Measurements from ENCODE around the gene MPRIP. TPM values are rescaled to one million over a fixed set of nuclear protein-coding genes. Genes with fewer than 3 reads are reported as not detected.

The MPRIP gene
- total and polyA plus RNA-seq, 2 of the 13 experiments (the other 11 are each of a cell fraction or from before 2014, with no cell fraction given): 50.2 to 52.4 TPM

DNA sequence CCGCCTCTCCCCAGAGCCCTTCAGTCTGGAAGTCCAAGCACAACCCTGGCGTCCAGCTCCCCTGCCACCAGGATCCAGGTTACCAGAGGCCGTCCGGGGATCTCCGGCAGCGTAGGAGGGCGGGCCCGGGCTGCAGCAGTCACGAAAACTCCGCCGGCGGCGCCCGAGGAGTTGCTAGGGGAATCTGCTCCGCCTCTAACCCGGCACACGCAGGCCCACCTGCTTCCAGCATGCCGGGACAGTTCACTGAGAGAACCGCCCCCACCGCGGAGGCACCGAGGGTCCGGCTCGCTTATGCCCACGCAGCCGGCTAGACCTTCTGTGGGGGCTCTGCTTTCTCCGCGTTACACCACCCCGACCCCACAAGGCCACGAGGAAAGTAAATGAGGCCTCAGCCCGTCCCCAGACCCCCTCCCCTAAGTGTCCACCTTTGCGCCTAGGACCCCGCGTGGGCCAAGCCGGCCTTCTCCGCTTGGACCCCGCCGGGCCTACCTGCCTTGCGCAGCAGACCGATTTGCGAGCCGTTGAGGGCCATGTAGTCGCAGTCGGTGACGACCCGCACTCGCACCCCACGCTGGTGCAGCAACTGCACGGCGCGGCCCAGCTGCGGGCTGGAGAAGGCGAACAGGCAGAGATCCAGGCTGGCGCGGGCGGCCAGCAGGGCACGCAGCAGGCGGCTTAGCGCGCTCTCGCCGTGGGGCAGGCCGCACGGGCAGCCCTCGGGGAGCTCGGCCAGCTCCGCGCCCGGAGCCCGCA lies 163.3 kb downstream of the MPRIP start (continued):
- TF ChIP-seq XBP1 (CRISPR knock-in tag; IDR thresholded peaks at IDR 0.05) (no peak; the same call in 1 of the 2 replicates), ARNT2 (CRISPR knock-in tag; IDR thresholded peaks at IDR 0.05; ENCODE audit: low read depth) (no peak), MZF1 (CRISPR knock-in tag; IDR thresholded peaks at IDR 0.05; ENCODE audit: borderline replicate concordance) (no peak), CHD4 (IDR thresholded peaks at IDR 0.05; ENCODE audit: borderline replicate concordance, low read length) (no peak), KLF11 (CRISPR knock-in tag; IDR thresholded peaks at IDR 0.05) (no peak), PAWR (CRISPR knock-in tag; IDR thresholded peaks at IDR 0.05; ENCODE audit: borderline replicate concordance) (no peak), MED1 (CRISPR knock-in tag; IDR thresholded peaks at IDR 0.05) (no peak), SNAI1 (CRISPR knock-in tag; IDR thresholded peaks at IDR 0.05; ENCODE audit: borderline replicate concordance) (no peak), NR2F1 (CRISPR knock-in tag; IDR thresholded peaks at IDR 0.05) (no peak), ZNF572 (CRISPR knock-in tag; IDR thresholded peaks at IDR 0.05) (0 out of 2 replicates have a peak, but pooled peaks have one; percentile 46), SAP130 (CRISPR knock-in tag; IDR thresholded peaks at IDR 0.05; ENCODE audit: low read depth) (peak; percentile 61; the same call in 1 of the 2 replicates), IKZF1 (IDR thresholded peaks at IDR 0.05) (no peak), KDM5B (CRISPR knock-in tag; IDR thresholded peaks at IDR 0.05; ENCODE audit: borderline replicate concordance) (no peak), RARA (CRISPR knock-in tag; IDR thresholded peaks at IDR 0.05) (0 out of 2 replicates have a peak, but pooled peaks have one; percentile 17), ZFP90 (CRISPR knock-in tag; IDR thresholded peaks at IDR 0.05; ENCODE audit: borderline replicate concordance) (no peak), ZNF556 (CRISPR knock-in tag; IDR thresholded peaks at IDR 0.05; ENCODE audit: borderline replicate concordance) (no peak; the same call in 1 of the 2 replicates), NR2F6 (IDR thresholded peaks at IDR 0.05) (no peak), NR2F6 (CRISPR knock-in tag; IDR thresholded peaks at IDR 0.05) (no peak), ZFX (CRISPR knock-in tag; IDR thresholded peaks at IDR 0.05; ENCODE audit: low read depth) (peak; percentile 68)
- TF ChIP-seq, protein P1, sequence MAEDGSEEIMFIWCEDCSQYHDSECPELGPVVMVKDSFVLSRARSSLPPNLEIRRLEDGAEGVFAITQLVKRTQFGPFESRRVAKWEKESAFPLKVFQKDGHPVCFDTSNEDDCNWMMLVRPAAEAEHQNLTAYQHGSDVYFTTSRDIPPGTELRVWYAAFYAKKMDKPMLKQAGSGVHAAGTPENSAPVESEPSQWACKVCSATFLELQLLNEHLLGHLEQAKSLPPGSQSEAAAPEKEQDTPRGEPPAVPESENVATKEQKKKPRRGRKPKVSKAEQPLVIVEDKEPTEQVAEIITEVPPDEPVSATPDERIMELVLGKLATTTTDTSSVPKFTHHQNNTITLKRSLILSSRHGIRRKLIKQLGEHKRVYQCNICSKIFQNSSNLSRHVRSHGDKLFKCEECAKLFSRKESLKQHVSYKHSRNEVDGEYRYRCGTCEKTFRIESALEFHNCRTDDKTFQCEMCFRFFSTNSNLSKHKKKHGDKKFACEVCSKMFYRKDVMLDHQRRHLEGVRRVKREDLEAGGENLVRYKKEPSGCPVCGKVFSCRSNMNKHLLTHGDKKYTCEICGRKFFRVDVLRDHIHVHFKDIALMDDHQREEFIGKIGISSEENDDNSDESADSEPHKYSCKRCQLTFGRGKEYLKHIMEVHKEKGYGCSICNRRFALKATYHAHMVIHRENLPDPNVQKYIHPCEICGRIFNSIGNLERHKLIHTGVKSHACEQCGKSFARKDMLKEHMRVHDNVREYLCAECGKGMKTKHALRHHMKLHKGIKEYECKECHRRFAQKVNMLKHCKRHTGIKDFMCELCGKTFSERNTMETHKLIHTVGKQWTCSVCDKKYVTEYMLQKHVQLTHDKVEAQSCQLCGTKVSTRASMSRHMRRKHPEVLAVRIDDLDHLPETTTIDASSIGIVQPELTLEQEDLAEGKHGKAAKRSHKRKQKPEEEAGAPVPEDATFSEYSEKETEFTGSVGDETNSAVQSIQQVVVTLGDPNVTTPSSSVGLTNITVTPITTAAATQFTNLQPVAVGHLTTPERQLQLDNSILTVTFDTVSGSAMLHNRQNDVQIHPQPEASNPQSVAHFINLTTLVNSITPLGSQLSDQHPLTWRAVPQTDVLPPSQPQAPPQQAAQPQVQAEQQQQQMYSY (CRISPR knock-in tag; IDR thresholded peaks at IDR 0.05): no peak
- TF ChIP-seq, protein P2, sequence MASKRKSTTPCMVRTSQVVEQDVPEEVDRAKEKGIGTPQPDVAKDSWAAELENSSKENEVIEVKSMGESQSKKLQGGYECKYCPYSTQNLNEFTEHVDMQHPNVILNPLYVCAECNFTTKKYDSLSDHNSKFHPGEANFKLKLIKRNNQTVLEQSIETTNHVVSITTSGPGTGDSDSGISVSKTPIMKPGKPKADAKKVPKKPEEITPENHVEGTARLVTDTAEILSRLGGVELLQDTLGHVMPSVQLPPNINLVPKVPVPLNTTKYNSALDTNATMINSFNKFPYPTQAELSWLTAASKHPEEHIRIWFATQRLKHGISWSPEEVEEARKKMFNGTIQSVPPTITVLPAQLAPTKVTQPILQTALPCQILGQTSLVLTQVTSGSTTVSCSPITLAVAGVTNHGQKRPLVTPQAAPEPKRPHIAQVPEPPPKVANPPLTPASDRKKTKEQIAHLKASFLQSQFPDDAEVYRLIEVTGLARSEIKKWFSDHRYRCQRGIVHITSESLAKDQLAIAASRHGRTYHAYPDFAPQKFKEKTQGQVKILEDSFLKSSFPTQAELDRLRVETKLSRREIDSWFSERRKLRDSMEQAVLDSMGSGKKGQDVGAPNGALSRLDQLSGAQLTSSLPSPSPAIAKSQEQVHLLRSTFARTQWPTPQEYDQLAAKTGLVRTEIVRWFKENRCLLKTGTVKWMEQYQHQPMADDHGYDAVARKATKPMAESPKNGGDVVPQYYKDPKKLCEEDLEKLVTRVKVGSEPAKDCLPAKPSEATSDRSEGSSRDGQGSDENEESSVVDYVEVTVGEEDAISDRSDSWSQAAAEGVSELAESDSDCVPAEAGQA (IDR thresholded peaks at IDR 0.05; ENCODE audit: low read depth): no peak
- TF ChIP-seq, protein P2 (CRISPR knock-in tag; IDR thresholded peaks at IDR 0.05; ENCODE audit: borderline replicate concordance): no peak
